T-helper 17 cell (primary cell): ENCODE results near the gene PTPRU. TPM values are rescaled to one million over a fixed set of nuclear protein-coding genes. Genes with fewer than 3 reads are reported as not detected.

ENCODE experiments used
- ATAC-seq: fragments of 150-1000 bp; cut with Tn5 transposase; 2 replicates; pipeline ENCODE4 v1.10.0; 2021; ENCODE audit warnings: mild to moderate bottlenecking, moderate library complexity
- DNase-seq, 3 donors: peaks; one replicate each; pipeline versions ENCODE4 v3.0.0 to v3.0.0-alpha.2; 2020 to 2021
- H3K9me3 ChIP-seq: one replicate; pipeline ENCODE4 v1.7.0; 2013; ENCODE audit warnings: low read length, mild to moderate bottlenecking; ENCODE audit not compliant: control insufficient read depth, poor library complexity, severe bottlenecking
- H3K27ac Mint-ChIP-seq: one replicate; pipeline ENCODE4 v1.8.0; 2022; ENCODE audit warnings: mild to moderate bottlenecking, moderate library complexity, mixed read lengths
- H3K27me3 Mint-ChIP-seq: one replicate; pipeline ENCODE4 v1.8.0; 2022; ENCODE audit warnings: mixed read lengths
- H3K36me3 Mint-ChIP-seq: one replicate; pipeline ENCODE4 v1.8.0; 2022; ENCODE audit warnings: low read depth, mixed read lengths
- H3K4me1 Mint-ChIP-seq: one replicate; pipeline ENCODE4 v1.8.0; 2022; ENCODE audit warnings: mild to moderate bottlenecking, mixed read lengths
- H3K4me3 Mint-ChIP-seq: one replicate; pipeline ENCODE4 v1.8.0; 2022; ENCODE audit warnings: mild to moderate bottlenecking, moderate library complexity, mixed read lengths
- total RNA-seq, 4 donors: library from RNA in 2 of 4; stranded (reverse) in 2 of 4; gene quantifications; one replicate each; pipeline ENCODE4 v1.2.3 and lab custom pipeline; 2022 to 2026

PTPRU gene
- total RNA-seq, 2 donors from 2014 or later, result not detected

- Mint-ChIP-seq H3K4me3 (no peak overlapping the region), H3K27ac (no peak overlapping the region), H3K27me3 (peaks cover 67% of the 10 kb centered on the region), H3K4me1 (no peaks in the 10 kb centered on the region), H3K36me3 (peaks cover 7% of the 10 kb centered on the region)
- no peaks in the 10 kb centered on the region for H3K9me3 ChIP-seq
- DNase-seq (no peak), ATAC-seq (no peak)
Observed at GRCh38 chr1:29269382-29269781, 33.1 kb downstream of the PTPRU start.

- no peak for DNase-seq
- ATAC-seq, result no peak
- Mint-ChIP-seq H3K4me1 (peaks cover 2% of the 10 kb centered on the region), H3K36me3 (peaks cover 7% of the 10 kb centered on the region), H3K4me3 (no peak overlapping the region), H3K27ac (no peak overlapping the region), H3K27me3 (peaks cover 66% of the 10 kb centered on the region)
- no peaks in the 10 kb centered on the region for H3K9me3 ChIP-seq
Observed at GRCh38 chr1:29270929-29271521, 34.7 kb downstream of the PTPRU start.

- DNase-seq, result no peak
- H3K4me3 Mint-ChIP-seq, result no peak overlapping the region
- peaks cover 59% of the 10 kb centered on the region for H3K27me3 Mint-ChIP-seq
- no peak overlapping the region for H3K27ac Mint-ChIP-seq
- ATAC-seq, result no peak
- H3K4me1 Mint-ChIP-seq, result peaks cover 2% of the 10 kb centered on the region
- no peaks in the 10 kb centered on the region for H3K9me3 ChIP-seq
- peaks cover 7% of the 10 kb centered on the region for H3K36me3 Mint-ChIP-seq
Observed at GRCh38 chr1:29271724-29272123, 35.4 kb downstream of the PTPRU start.

- Mint-ChIP-seq H3K4me3 (no peak overlapping the region), H3K27ac (no peak overlapping the region), H3K27me3 (peaks cover 53% of the 10 kb centered on the region), H3K36me3 (peaks cover 7% of the 10 kb centered on the region), H3K4me1 (peaks cover 2% of the 10 kb centered on the region)
- DNase-seq (no peak), ATAC-seq (no peak)
- H3K9me3 ChIP-seq, result no peaks in the 10 kb centered on the region
Observed at GRCh38 chr1:29272147-29272907, 36.0 kb downstream of the PTPRU start.

GRCh38 chr1:29275435-29275834 is 39.1 kb downstream of the PTPRU start:
- no peaks in the 10 kb centered on the region for H3K9me3 ChIP-seq
- ATAC-seq (no peak), DNase-seq (no peak)
- peaks cover 3% of the 10 kb centered on the region for H3K4me1 Mint-ChIP-seq
- H3K27me3 Mint-ChIP-seq, result peaks cover 53% of the 10 kb centered on the region
- no peak overlapping the region for H3K27ac Mint-ChIP-seq
- H3K36me3 Mint-ChIP-seq, result no peaks in the 10 kb centered on the region
- no peak overlapping the region for H3K4me3 Mint-ChIP-seq

GRCh38 chr1:29278124-29278523 is 41.8 kb downstream of the PTPRU start:
- Mint-ChIP-seq H3K4me1 (peaks cover 5% of the 10 kb centered on the region), H3K36me3 (no peaks in the 10 kb centered on the region), H3K27ac (no peak overlapping the region), H3K27me3 (peaks cover 41% of the 10 kb centered on the region), H3K4me3 (no peak overlapping the region)
- H3K9me3 ChIP-seq, result no peaks in the 10 kb centered on the region
- DNase-seq (no peak), ATAC-seq (no peak)

GRCh38 chr1:29279406-29279805 is 43.1 kb downstream of the PTPRU start:
- H3K36me3 Mint-ChIP-seq, result no peaks in the 10 kb centered on the region
- H3K4me1 Mint-ChIP-seq, result peaks cover 13% of the 10 kb centered on the region
- ATAC-seq (no peak), DNase-seq (no peak)
- H3K9me3 ChIP-seq, result no peaks in the 10 kb centered on the region
- no peak overlapping the region for H3K27ac Mint-ChIP-seq
- H3K27me3 Mint-ChIP-seq, result peaks cover 44% of the 10 kb centered on the region
- no peak overlapping the region for H3K4me3 Mint-ChIP-seq

GRCh38 chr1:29279951-29280391 is 43.6 kb downstream of the PTPRU start:
- peaks cover 45% of the 10 kb centered on the region for H3K27me3 Mint-ChIP-seq
- H3K4me1 Mint-ChIP-seq, result peaks cover 13% of the 10 kb centered on the region
- H3K27ac Mint-ChIP-seq, result no peak overlapping the region
- ATAC-seq (no peak), DNase-seq (no peak)
- H3K36me3 Mint-ChIP-seq, result no peaks in the 10 kb centered on the region
- no peak overlapping the region for H3K4me3 Mint-ChIP-seq
- no peaks in the 10 kb centered on the region for H3K9me3 ChIP-seq

GRCh38 chr1:29280409-29281131 is 44.2 kb downstream of the PTPRU start:
- no peaks in the 10 kb centered on the region for H3K36me3 Mint-ChIP-seq
- H3K9me3 ChIP-seq, result no peaks in the 10 kb centered on the region
- peaks cover 11% of the 10 kb centered on the region for H3K4me1 Mint-ChIP-seq
- DNase-seq (no peak), ATAC-seq (no peak)
- no peak overlapping the region for H3K4me3 Mint-ChIP-seq
- H3K27me3 Mint-ChIP-seq, result peaks cover 40% of the 10 kb centered on the region
- no peak overlapping the region for H3K27ac Mint-ChIP-seq

- Mint-ChIP-seq H3K4me1 (peaks cover 11% of the 10 kb centered on the region), H3K27me3 (peaks cover 39% of the 10 kb centered on the region), H3K27ac (no peak overlapping the region), H3K36me3 (no peaks in the 10 kb centered on the region), H3K4me3 (no peak overlapping the region)
- DNase-seq (no peak), ATAC-seq (no peak)
- H3K9me3 ChIP-seq, result no peaks in the 10 kb centered on the region
Observed at GRCh38 chr1:29281571-29281970, 45.2 kb downstream of the PTPRU start.

GRCh38 chr1:29282135-29282923 is 46.0 kb downstream of the PTPRU start:
- Mint-ChIP-seq H3K27ac (no peak overlapping the region), H3K27me3 (peaks cover 39% of the 10 kb centered on the region), H3K4me3 (no peak overlapping the region), H3K4me1 (peaks cover 11% of the 10 kb centered on the region), H3K36me3 (no peaks in the 10 kb centered on the region)
- DNase-seq (no peak), ATAC-seq (no peak)
- no peaks in the 10 kb centered on the region for H3K9me3 ChIP-seq

- Mint-ChIP-seq H3K4me1 (peaks cover 11% of the 10 kb centered on the region), H3K36me3 (no peaks in the 10 kb centered on the region), H3K27me3 (peaks cover 37% of the 10 kb centered on the region), H3K4me3 (peak overlapping the region; percentile 66), H3K27ac (no peak overlapping the region)
- no peak for ATAC-seq
- DNase-seq, result no peak
- no peaks in the 10 kb centered on the region for H3K9me3 ChIP-seq
Observed at GRCh38 chr1:29282924-29283803, 46.8 kb downstream of the PTPRU start.
